Raji (cell line): Measurements from ENCODE around the gene TCERG1L.

ENCODE experiments used
- POLR2A ChIP-seq: IDR thresholded peaks from 2 replicates; pipeline ENCODE4 v1.6.1; 2011; ENCODE audit warnings: low read depth, low read length, control low read depth; ENCODE audit not compliant: insufficient read depth

The TCERG1L gene

DNA sequence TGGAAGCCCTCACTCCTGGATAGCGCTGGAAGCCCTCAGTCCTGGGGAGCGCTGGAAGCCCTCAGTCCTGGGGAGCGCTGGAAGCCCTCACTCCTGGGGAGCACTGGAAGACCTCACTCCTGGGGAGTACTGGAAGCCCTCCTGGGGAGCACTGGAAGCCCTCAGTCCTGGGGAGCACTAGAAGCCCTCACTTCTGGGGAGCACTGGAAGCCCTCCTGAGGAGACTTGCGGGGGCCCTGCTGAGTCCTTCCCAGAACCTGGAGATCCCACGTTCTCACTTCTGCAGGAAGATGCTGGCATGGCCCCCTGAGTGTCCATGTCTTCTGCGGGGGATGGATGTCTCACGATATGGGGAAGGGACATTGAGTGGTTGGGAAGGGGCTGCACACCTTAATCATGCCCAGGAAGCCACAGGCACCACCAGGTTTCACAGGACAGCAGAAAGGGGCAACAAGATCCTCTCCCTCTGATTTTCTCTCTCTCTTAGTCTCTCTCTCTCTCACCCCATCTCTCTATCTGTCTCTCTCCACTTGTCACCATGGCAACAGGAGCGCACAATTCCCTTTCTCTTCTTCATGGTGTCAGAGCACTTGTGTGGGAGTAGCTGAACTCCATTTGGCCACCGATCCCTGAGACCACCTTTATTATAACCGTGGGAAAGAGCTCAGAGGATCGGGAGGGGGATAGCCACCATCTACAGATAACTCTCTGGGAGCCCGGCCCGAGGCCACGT is 267.0 kb downstream of the TCERG1L start:
- TF ChIP-seq POLR2A = no peak

DNA sequence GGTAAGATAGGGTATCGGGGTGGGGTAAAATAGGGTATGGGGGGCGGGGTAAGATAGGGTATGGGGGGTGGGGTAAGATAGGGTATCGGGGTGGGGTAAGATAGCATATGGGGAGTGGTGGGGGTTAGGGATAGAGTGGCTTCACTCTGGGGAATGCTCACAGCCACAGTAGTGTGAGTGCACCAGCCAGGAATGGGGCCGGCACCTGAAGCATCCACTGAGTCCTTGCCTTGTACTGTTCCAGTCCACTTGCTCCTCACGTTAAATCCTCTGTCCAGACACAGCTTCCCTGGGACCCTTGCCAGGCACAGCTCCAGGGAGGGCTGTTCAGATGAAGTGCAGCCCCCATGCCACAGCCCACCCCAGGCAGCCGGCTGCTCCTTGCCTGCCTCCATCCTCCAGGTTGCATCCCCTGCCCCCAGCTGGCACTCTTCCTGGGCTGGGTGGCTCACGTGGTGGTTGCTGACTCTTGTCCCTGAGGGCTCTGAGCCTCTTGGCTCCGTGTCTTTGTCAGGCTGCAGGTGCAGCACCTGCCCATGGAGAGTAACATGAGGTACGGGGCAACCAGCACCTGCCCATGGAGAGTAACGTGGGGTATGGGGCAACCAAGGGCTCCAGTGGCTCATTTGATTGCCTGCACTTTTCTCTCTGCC is 268.4 kb downstream of the TCERG1L start:
- TF ChIP-seq POLR2A = no peak
